GM23338 (cell line): ENCODE results near the gene DRD2. TPM values are rescaled to one million over a fixed set of nuclear protein-coding genes. Genes with fewer than 3 reads are reported as not detected.

ENCODE experiments used
- ATAC-seq: fragments of 200-7000 bp; cut with Tn5 transposase; 3 replicates; pipeline ENCODE4 v1.9.1; 2020
- DNase-seq: peaks from one replicate; pipeline ENCODE4 v3.0.0-alpha.2; 2015; ENCODE audit warnings: low spot score
- H2AFZ ChIP-seq: fragments of 200-600 bp; sonication (generic); 2 replicates; pipeline ENCODE4 v1.8.0; 2016; ENCODE audit warnings: antibody characterized with exemption, mild to moderate bottlenecking, moderate library complexity
- H3F3A ChIP-seq: fragments of 200-600 bp; sonication (generic); replicated peaks from 2 replicates; pipeline ENCODE4 v1.8.0; 2017; ENCODE audit warnings: antibody characterized with exemption, mixed run types, low read depth
- H3K27ac ChIP-seq: fragments of 200-600 bp; sonication (generic); 2 replicates; pipeline ENCODE4 v1.6.1; 2016; ENCODE audit warnings: low read depth
- H3K27me3 ChIP-seq: fragments of 200-600 bp; sonication (generic); 2 replicates; pipeline ENCODE4 v1.8.0; 2016; ENCODE audit warnings: mild to moderate bottlenecking, mixed run types, moderate library complexity; ENCODE audit not compliant: insufficient read depth
- H3K36me3 ChIP-seq: fragments of 200-600 bp; sonication (generic); 2 replicates; pipeline ENCODE4 v1.8.0; 2016; ENCODE audit warnings: mild to moderate bottlenecking; ENCODE audit not compliant: insufficient read depth
- H3K4me1 ChIP-seq: fragments of 200-600 bp; sonication (generic); 2 replicates; pipeline ENCODE4 v1.8.0; 2016; ENCODE audit warnings: mild to moderate bottlenecking, moderate library complexity; ENCODE audit not compliant: insufficient read depth
- H3K4me2 ChIP-seq: fragments of 200-600 bp; sonication (generic); 2 replicates; pipeline ENCODE4 v1.7.1; 2017; ENCODE audit warnings: mixed run types
- H3K4me3 ChIP-seq: fragments of 200-600 bp; sonication (generic); 2 replicates; pipeline ENCODE4 v1.6.1; 2016; ENCODE audit warnings: mixed run types
- H3K79me2 ChIP-seq: fragments of 200-600 bp; sonication (generic); replicated peaks from 2 replicates; pipeline ENCODE4 v1.8.0; 2017; ENCODE audit warnings: mild to moderate bottlenecking; ENCODE audit not compliant: insufficient read depth
- H3K9me2 ChIP-seq: fragments of 200-600 bp; sonication (generic); 2 replicates; pipeline ENCODE4 v1.8.0; 2017; ENCODE audit not compliant: insufficient read depth
- H4K20me1 ChIP-seq: fragments of 200-600 bp; sonication (generic); replicated peaks from 2 replicates; pipeline ENCODE4 v1.8.0; 2017; ENCODE audit warnings: mild to moderate bottlenecking; ENCODE audit not compliant: insufficient read depth
- H3K27ac Mint-ChIP-seq: 2 replicates; pipeline ENCODE4 v1.8.0; 2020; ENCODE audit warnings: inconsistent platforms, mild to moderate bottlenecking, moderate library complexity, mixed read lengths
- H3K27me3 Mint-ChIP-seq: 3 replicates; pipeline ENCODE4 v1.8.0; 2022; ENCODE audit warnings: low read depth, mild to moderate bottlenecking, moderate library complexity, mixed read lengths, inconsistent platforms; ENCODE audit not compliant: insufficient read depth, poor library complexity
- H3K36me3 Mint-ChIP-seq: 3 replicates; pipeline ENCODE4 v1.8.0; 2021; ENCODE audit warnings: low read depth, mild to moderate bottlenecking, inconsistent platforms, moderate library complexity, mixed read lengths
- H3K4me1 Mint-ChIP-seq: 3 replicates; pipeline ENCODE4 v1.8.0; 2020; ENCODE audit warnings: mild to moderate bottlenecking, inconsistent platforms, mixed read lengths
- H3K4me3 Mint-ChIP-seq: 3 replicates; pipeline ENCODE4 v1.8.0; 2021; ENCODE audit warnings: moderate library complexity, mild to moderate bottlenecking, inconsistent platforms, mixed read lengths
- H3K9me3 Mint-ChIP-seq: 3 replicates; pipeline ENCODE4 v1.8.0; 2020; ENCODE audit warnings: moderate library complexity, mild to moderate bottlenecking, inconsistent platforms, mixed read lengths
- CREB1 ChIP-seq: fragments of 250-450 bp; sonication (Bioruptor Pico); IDR thresholded peaks from 2 replicates; pipeline ENCODE4 v1.5.0; 2020; ENCODE audit warnings: low read depth, mild to moderate bottlenecking, moderate library complexity
- ETS1 ChIP-seq: IDR thresholded peaks from 2 replicates; pipeline ENCODE4 v1.6.1; 2016; ENCODE audit warnings: antibody characterized with exemption
- EZH2 ChIP-seq: fragments of 200-600 bp; sonication (generic); IDR thresholded peaks from one replicate; pipeline ENCODE4 v1.8.0; 2017; ENCODE audit warnings: antibody characterized with exemption, mild to moderate bottlenecking, low read depth; ENCODE audit not compliant: unreplicated experiment
- EZH2phosphoT487 ChIP-seq: fragments of 200-600 bp; sonication (generic); IDR thresholded peaks from one replicate; pipeline ENCODE4 v1.8.1; 2018; ENCODE audit warnings: antibody characterized with exemption; ENCODE audit not compliant: unreplicated experiment
- JUNB ChIP-seq: IDR thresholded peaks from one replicate; pipeline ENCODE4 v1.6.1; 2016; ENCODE audit warnings: antibody characterized with exemption; ENCODE audit not compliant: unreplicated experiment
- NANOG ChIP-seq: IDR thresholded peaks from 2 replicates; pipeline ENCODE4 v1.6.1; 2016; ENCODE audit warnings: antibody characterized with exemption, borderline replicate concordance
- POLR2AphosphoS5 ChIP-seq: IDR thresholded peaks from 2 replicates; pipeline ENCODE4 v1.6.1; 2016; ENCODE audit warnings: antibody characterized with exemption, low read depth
- ZNF114 ChIP-seq: fragments of 250-450 bp; sonication (Bioruptor Pico); IDR thresholded peaks from 2 replicates; pipeline ENCODE4 v1.5.0; 2020; ENCODE audit warnings: mild to moderate bottlenecking, moderate library complexity
- ZNF331 ChIP-seq: fragments of 250-450 bp; sonication (Bioruptor Pico); IDR thresholded peaks from 2 replicates; pipeline ENCODE4 v1.5.0; 2020; ENCODE audit warnings: low read depth, mild to moderate bottlenecking, moderate library complexity
- polyA plus RNA-seq: library from polyadenylated mRNA; unstranded; fragments of >200 nt; fragmentation: Nextera tagmentation; extraction: Ambion mirVana; gene quantifications from 2 replicates; pipeline ENCODE4 v1.2.1, GENCODE V29; 2016
- total RNA-seq: library from RNA; depleted of rRNA; stranded (reverse); fragments of >200 nt; shearing (Covaris generic); gene quantifications from 2 replicates; pipeline ENCODE4 v1.2.3, GENCODE V29; 2014
- TF ChIP-seq, protein P1 (sequence below): fragments of 250-450 bp; sonication (Bioruptor Pico); IDR thresholded peaks from 2 replicates; pipeline ENCODE4 v1.5.0; 2020; ENCODE audit warnings: mild to moderate bottlenecking, moderate library complexity

DRD2 gene
- total and polyA plus RNA-seq, 2 experiments from 2014 or later, result 0.21 to 0.66 TPM

DNA sequence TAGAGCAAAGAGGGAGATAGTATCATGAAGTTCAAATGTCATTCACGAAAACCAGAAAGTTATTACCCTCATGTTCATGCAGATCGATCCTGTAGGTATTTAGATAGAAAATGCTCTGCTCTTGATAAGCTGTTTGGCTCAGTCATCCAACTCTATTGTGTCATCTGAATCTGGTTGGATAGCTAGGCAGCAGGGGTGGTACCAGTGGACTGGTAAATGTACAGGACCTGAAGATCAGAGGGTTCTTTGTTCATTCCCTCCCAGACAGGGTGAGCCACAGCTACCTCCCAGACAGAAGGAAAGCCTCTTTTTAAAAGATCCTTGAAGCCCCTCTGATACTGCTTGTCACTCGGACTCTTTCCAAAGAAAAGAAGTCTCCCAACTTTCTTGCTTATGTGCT, 29.8 kb upstream of the DRD2 start (continued):
- TF ChIP-seq, protein P1, sequence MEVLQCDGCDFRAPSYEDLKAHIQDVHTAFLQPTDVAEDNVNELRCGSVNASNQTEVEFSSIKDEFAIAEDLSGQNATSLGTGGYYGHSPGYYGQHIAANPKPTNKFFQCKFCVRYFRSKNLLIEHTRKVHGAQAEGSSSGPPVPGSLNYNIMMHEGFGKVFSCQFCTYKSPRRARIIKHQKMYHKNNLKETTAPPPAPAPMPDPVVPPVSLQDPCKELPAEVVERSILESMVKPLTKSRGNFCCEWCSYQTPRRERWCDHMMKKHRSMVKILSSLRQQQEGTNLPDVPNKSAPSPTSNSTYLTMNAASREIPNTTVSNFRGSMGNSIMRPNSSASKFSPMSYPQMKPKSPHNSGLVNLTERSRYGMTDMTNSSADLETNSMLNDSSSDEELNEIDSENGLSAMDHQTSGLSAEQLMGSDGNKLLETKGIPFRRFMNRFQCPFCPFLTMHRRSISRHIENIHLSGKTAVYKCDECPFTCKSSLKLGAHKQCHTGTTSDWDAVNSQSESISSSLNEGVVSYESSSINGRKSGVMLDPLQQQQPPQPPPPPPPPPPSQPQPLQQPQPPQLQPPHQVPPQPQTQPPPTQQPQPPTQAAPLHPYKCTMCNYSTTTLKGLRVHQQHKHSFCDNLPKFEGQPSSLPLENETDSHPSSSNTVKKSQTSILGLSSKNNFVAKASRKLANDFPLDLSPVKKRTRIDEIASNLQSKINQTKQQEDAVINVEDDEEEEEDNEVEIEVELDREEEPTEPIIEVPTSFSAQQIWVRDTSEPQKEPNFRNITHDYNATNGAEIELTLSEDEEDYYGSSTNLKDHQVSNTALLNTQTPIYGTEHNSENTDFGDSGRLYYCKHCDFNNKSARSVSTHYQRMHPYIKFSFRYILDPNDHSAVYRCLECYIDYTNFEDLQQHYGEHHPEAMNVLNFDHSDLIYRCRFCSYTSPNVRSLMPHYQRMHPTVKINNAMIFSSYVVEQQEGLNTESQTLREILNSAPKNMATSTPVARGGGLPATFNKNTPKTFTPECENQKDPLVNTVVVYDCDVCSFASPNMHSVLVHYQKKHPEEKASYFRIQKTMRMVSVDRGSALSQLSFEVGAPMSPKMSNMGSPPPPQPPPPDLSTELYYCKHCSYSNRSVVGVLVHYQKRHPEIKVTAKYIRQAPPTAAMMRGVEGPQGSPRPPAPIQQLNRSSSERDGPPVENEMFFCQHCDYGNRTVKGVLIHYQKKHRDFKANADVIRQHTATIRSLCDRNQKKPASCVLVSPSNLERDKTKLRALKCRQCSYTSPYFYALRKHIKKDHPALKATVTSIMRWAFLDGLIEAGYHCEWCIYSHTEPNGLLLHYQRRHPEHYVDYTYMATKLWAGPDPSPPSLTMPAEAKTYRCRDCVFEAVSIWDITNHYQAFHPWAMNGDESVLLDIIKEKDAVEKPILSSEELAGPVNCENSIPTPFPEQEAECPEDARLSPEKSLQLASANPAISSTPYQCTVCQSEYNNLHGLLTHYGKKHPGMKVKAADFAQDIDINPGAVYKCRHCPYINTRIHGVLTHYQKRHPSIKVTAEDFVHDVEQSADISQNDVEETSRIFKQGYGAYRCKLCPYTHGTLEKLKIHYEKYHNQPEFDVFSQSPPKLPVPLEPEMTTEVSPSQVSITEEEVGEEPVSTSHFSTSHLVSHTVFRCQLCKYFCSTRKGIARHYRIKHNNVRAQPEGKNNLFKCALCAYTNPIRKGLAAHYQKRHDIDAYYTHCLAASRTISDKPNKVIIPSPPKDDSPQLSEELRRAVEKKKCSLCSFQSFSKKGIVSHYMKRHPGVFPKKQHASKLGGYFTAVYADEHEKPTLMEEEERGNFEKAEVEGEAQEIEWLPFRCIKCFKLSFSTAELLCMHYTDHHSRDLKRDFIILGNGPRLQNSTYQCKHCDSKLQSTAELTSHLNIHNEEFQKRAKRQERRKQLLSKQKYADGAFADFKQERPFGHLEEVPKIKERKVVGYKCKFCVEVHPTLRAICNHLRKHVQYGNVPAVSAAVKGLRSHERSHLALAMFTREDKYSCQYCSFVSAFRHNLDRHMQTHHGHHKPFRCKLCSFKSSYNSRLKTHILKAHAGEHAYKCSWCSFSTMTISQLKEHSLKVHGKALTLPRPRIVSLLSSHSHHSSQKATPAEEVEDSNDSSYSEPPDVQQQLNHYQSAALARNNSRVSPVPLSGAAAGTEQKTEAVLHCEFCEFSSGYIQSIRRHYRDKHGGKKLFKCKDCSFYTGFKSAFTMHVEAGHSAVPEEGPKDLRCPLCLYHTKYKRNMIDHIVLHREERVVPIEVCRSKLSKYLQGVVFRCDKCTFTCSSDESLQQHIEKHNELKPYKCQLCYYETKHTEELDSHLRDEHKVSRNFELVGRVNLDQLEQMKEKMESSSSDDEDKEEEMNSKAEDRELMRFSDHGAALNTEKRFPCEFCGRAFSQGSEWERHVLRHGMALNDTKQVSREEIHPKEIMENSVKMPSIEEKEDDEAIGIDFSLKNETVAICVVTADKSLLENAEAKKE (CRISPR knock-in tag), result no peak
- TF ChIP-seq JUNB, result no peak
- TF ChIP-seq ETS1, result no peak

DNA sequence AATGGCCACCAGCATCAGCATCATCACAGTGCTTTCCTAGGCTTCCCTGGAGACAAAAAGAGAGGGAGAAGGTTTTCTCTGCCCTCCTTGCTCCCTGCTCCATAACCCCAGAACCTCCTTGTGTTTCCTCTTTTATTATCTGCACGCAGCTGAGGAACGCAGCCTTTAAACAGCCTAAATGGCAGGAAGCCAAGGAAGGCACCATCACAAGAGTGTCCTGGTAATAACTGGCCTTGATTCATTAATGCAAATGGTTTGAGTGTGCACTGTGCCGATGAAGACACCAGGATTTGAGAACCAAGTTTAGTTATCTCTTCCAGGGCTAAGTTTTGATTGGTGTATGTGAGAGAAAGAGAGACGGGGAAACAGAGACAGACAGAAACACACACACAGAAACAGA, 29.4 kb upstream of the DRD2 start:
- no peaks in the 10 kb centered on the region for H3K79me2 ChIP-seq
- H3K9me2 ChIP-seq, result no peaks in the 10 kb centered on the region
- H4K20me1 ChIP-seq, result no peaks in the 10 kb centered on the region
- Mint-ChIP-seq H3K27me3 (peaks cover 1% of the 10 kb centered on the region), H3K27ac (no peak overlapping the region), H3K9me3 (no peaks in the 10 kb centered on the region), H3K4me1 (peaks cover 1% of the 10 kb centered on the region; the same call in 1 of the 3 replicates), H3K4me3 (no peak overlapping the region), H3K36me3 (no peaks in the 10 kb centered on the region)
- H3F3A ChIP-seq, result no peaks in the 10 kb centered on the region
- DNase-seq (no peak), ATAC-seq (no peak)
- no peak overlapping the region for H3K4me3 ChIP-seq
- no peak overlapping the region for H3K4me2 ChIP-seq
- no peak overlapping the region for H3K27ac ChIP-seq
- no peaks in the 10 kb centered on the region for H3K36me3 ChIP-seq
- no peaks in the 10 kb centered on the region for H3K27me3 ChIP-seq
- H2AFZ ChIP-seq, result no peak overlapping the region
- H3K4me1 ChIP-seq, result no peaks in the 10 kb centered on the region
- TF ChIP-seq ZNF114 (CRISPR knock-in tag) (no peak), POLR2AphosphoS5 (no peak), ZNF331 (CRISPR knock-in tag) (no peak), CREB1 (CRISPR knock-in tag) (no peak), EZH2 (no peak), JUNB (no peak), NANOG (no peak), EZH2phosphoT487 (no peak)
- TF ChIP-seq, protein P1 (CRISPR knock-in tag), result no peak
